Tibial nerve (tissue), 4 donors: Measurements from ENCODE around the gene SMCO4. TPM values are rescaled to one million over a fixed set of nuclear protein-coding genes. Genes with fewer than 3 reads are reported as not detected.

Experiments used
- DNase-seq, 2 donors: peaks; one replicate each; pipeline ENCODE4 v3.0.0-alpha.2; 2019; ENCODE audit warnings: low spot score in 2 of 2
- H3K27ac ChIP-seq, 4 donors: fragments of 200-600 bp; sonication (generic) in 3 of 4; one replicate each; pipeline ENCODE4 v1.5.1; 2017 to 2019; ENCODE audit warnings: mild to moderate bottlenecking in 1 of 4
- H3K27me3 ChIP-seq, 2 donors: fragments of 200-600 bp; sonication (generic) in 1 of 2; one replicate each; pipeline versions ENCODE4 v1.5.1 to v1.6.0; 2017 to 2019
- H3K36me3 ChIP-seq, 3 donors: fragments of 200-600 bp; sonication (generic); one replicate each; pipeline ENCODE4 v1.5.1; 2018 to 2019
- H3K4me1 ChIP-seq, 4 donors: fragments of 200-600 bp; sonication (generic) in 3 of 4; one replicate each; pipeline ENCODE4 v1.5.1; 2017 to 2019
- H3K4me3 ChIP-seq, 4 donors: fragments of 200-600 bp; sonication (generic) in 3 of 4; one replicate each; pipeline ENCODE4 v1.5.1; 2017 to 2019; ENCODE audit warnings: mild to moderate bottlenecking in 1 of 4, moderate library complexity in 1 of 4
- H3K9me3 ChIP-seq, 4 donors: fragments of 200-600 bp; sonication (generic) in 3 of 4; one replicate each; pipeline ENCODE4 v1.5.1; 2017 to 2019
- CTCF ChIP-seq, 5 experiments: fragments of 200-600 bp in 3 of 5; fragments of 450-650 bp in 2 of 5; sonication (generic) in 3 of 5; IDR thresholded peaks; one replicate each; pipeline ENCODE4 v1.5.1; 2016 to 2019; ENCODE audit warnings: antibody characterized with exemption in 5 of 5, mild to moderate bottlenecking in 3 of 5, moderate library complexity in 2 of 5
- EP300 ChIP-seq, 2 donors: sonication (generic); formaldehyde crosslinking; IDR thresholded peaks; one replicate each; pipeline ENCODE4 v1.6.1; 2017; ENCODE audit warnings: antibody characterized with exemption in 2 of 2, mild to moderate bottlenecking in 1 of 2
- POLR2A ChIP-seq, 2 donors: fragments of 450-650 bp; IDR thresholded peaks; one replicate each; pipeline ENCODE4 v1.6.1; 2017; ENCODE audit warnings: antibody characterized with exemption in 2 of 2, mild to moderate bottlenecking in 2 of 2, moderate library complexity in 2 of 2
- WGBS, 2 donors: methylation state at CpG; one replicate each; pipeline ENCODE4 v1.1.5; 2018; 5-methylcytosine and 5-hydroxymethylcytosine counted together
- total RNA-seq, 4 donors: library from RNA; depleted of rRNA; stranded (reverse); fragments of >200 nt; gene quantifications; one replicate each; pipeline ENCODE4 v1.1.0, GENCODE V29; 2016

The SMCO4 gene
- total RNA-seq, 4 donors from 2014 or later: 3.7 to 13.8 (median 7.6) TPM

GRCh38 chr11:93507517-93507916, 35.7 kb downstream of the SMCO4 start:
- Histone ChIP-seq H3K27me3 (no peaks in the 10 kb centered on the region), H3K36me3 (peaks cover 0 to 4% (median 0%) of the 10 kb centered on the region in 3 donors), H3K4me3 (no peak overlapping the region), H3K27ac (no peak overlapping the region), H3K4me1 (no peaks in the 10 kb centered on the region), H3K9me3 (peaks cover 0 to 9% (median 0%) of the 10 kb centered on the region in 4 donors)
- no peak for DNase-seq
- 83 to 85% methylated on average over 1 of the region's 1 CpG for WGBS, 2 donors
- TF ChIP-seq CTCF (IDR thresholded peaks at IDR 0.05) (no peak), POLR2A (IDR thresholded peaks at IDR 0.05) (no peak), EP300 (IDR thresholded peaks at IDR 0.05) (no peak)

DNA sequence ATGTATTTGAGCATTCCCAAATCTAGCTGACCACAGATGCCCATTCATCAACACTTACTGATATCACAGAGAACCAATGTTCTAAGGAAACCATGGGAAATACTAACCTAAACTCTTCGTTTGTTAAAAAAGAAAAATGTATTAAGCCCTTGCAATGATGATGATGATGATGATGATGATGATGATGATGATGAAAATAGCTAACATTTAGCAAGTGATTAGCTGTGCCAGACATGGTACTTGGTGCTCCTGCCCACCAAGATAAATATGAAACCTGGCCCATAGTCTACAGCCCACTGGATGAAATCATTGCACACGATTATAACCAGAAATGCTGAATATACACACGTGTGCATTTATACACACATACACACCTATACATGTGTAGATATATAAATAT, 37.5 kb downstream of the SMCO4 start:
- H3K27me3 ChIP-seq: no peaks in the 10 kb centered on the region
- DNase-seq: no peak
- no peak for TF ChIP-seq EP300 (IDR thresholded peaks at IDR 0.05)
- no peak for TF ChIP-seq POLR2A (IDR thresholded peaks at IDR 0.05)
- TF ChIP-seq CTCF (IDR thresholded peaks at IDR 0.05): no peak
- no peak overlapping the region for H3K4me3 ChIP-seq
- H3K27ac ChIP-seq: no peak overlapping the region
- H3K9me3 ChIP-seq: peaks cover 0 to 9% (median 0%) of the 10 kb centered on the region in 4 donors
- peaks cover 0 to 4% (median 0%) of the 10 kb centered on the region in 3 donors for H3K36me3 ChIP-seq
- WGBS, 2 donors: 89 to 92% methylated on average over 3 of the region's 3 CpGs
- H3K4me1 ChIP-seq: no peaks in the 10 kb centered on the region

DNA sequence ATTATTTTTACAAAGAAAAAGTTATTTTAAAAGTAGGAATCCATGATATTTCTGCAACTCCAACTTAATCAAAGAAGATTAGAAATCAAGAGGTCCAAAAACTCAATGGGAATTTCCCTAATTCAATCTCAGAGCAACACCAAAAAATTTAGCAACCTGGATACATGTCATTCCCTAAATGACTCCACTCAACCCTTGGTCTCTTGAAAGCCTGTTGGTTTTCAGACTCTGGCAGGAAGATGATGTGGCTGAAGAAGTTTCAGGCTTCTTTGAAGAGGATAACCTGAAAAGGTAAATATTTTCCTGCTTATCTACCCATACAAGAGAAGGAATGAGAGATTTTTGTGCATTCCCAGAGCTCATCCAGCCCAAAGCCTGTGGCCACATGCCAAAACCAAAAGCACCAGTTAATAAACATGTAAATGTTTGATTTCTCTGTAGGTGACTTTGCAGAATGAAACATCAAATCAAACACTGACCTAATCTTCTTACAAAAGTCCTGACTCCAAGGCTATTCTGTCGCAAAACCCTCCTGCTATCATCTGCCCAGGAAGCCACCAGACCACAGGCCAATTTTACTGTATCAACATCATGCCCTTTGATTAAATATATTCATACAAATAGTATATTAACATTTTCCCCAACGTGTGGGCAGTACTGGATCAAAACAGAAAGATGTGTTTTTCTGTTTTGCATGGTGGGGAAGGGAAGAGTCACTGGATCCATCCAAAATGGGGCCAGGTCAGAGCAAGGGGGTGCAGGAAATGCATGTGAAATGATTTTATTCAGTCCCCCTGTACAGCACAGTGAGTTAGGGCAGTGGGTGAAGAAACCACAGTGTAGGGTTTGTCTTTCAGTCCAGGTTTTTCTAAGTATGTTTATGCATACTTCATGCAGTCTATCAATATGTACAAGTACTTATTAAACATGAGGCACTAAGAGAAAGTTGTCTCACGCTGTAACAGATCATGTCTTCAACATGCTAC, 38.8 kb downstream of the SMCO4 start:
- no peaks in the 10 kb centered on the region for H3K4me1 ChIP-seq
- H3K27ac ChIP-seq: no peak overlapping the region
- H3K4me3 ChIP-seq: no peak overlapping the region
- H3K36me3 ChIP-seq: peaks cover 0 to 4% (median 0%) of the 10 kb centered on the region in 3 donors
- 78 to 82% methylated on average over 3 of the region's 3 CpGs for WGBS, 2 donors
- peaks cover 0 to 4% (median 0%) of the 10 kb centered on the region in 4 donors for H3K9me3 ChIP-seq
- TF ChIP-seq CTCF (IDR thresholded peaks at IDR 0.05): no peak
- no peak for TF ChIP-seq EP300 (IDR thresholded peaks at IDR 0.05)
- no peak for TF ChIP-seq POLR2A (IDR thresholded peaks at IDR 0.05)
- DNase-seq: no peak
- H3K27me3 ChIP-seq: no peaks in the 10 kb centered on the region

DNA sequence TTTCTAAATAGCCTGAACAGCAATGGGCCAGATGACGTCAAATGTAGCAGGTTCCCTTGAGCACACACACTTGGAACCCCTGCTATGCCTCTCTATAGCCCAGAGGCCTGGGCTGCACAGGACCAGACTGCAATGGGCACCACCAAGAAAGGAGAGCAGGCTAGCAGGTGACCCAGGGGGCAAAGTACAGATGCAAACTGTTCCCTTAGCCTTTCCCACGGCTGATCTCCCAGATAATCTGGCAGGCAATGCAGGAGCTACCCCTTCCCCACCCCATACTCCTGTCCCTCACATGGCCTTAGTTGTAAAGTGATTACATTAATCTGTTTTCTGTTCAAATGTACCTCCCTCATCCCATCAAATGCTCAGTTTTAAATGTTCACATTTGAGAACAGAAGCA, 41.3 kb downstream of the SMCO4 start:
- DNase-seq: no peak
- H3K9me3 ChIP-seq: no peaks in the 10 kb centered on the region
- 70 to 84% methylated on average over 2 of the region's 2 CpGs for WGBS, 2 donors
- H3K4me3 ChIP-seq: no peak overlapping the region
- H3K36me3 ChIP-seq: peaks cover 0 to 4% (median 0%) of the 10 kb centered on the region in 3 donors
- H3K27me3 ChIP-seq: no peaks in the 10 kb centered on the region
- peaks cover 0 to 6% (median 0%) of the 10 kb centered on the region in 4 donors for H3K4me1 ChIP-seq
- H3K27ac ChIP-seq: no peak overlapping the region
- no peak for TF ChIP-seq EP300 (IDR thresholded peaks at IDR 0.05)
- no peak for TF ChIP-seq POLR2A (IDR thresholded peaks at IDR 0.05)
- no peak for TF ChIP-seq CTCF (IDR thresholded peaks at IDR 0.05)

DNA sequence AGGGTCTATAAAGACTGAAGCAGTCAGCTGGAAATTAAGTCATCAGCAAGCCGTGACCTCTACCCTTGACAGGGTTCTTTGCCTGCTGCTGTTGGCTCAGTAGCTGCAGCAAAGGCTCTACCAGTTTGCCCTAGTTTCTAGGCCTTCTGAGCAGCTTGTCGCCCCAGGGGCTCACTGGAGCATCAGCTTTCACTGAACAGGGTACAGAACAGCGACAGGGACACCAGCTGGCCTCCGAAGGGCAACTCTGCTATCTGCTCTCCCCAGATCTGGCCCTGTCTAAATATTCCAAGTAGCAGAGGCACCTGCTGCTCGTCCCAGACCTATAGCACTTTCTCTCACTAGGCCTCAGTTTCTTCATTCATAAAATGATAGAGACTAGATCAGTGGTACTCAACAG, 42.4 kb downstream of the SMCO4 start:
- peaks cover 0 to 4% (median 0%) of the 10 kb centered on the region in 3 donors for H3K36me3 ChIP-seq
- WGBS, 2 donors: 92 to 94% methylated on average over 5 of the region's 5 CpGs
- H3K27me3 ChIP-seq: no peaks in the 10 kb centered on the region
- TF ChIP-seq POLR2A (IDR thresholded peaks at IDR 0.05) (no peak), CTCF (IDR thresholded peaks at IDR 0.05) (no peak), EP300 (IDR thresholded peaks at IDR 0.05) (no peak)
- H3K27ac ChIP-seq: no peak overlapping the region
- peaks cover 0 to 14% (median 0%) of the 10 kb centered on the region in 4 donors for H3K4me1 ChIP-seq
- no peaks in the 10 kb centered on the region for H3K9me3 ChIP-seq
- DNase-seq: no peak
- no peak overlapping the region for H3K4me3 ChIP-seq
